GM20431 (cell line): ENCODE measurements around the gene USP22.

Experiments
- in situ Hi-C: fragments of 300-500 bp; cut with MseI, MboI; formaldehyde crosslinking; loops from one replicate; pipeline ENCODE4 v1.15.0; 2020; ENCODE audit warnings: low sequenced_read_pairs; ENCODE audit not compliant: unreplicated experiment

Gene USP22

GRCh38 chr17:21025451-21025850, 17.4 kb downstream of the USP22 start:
- in situ Hi-C loops, result no loop called here

GRCh38 chr17:21024024-21024423, 18.8 kb downstream of the USP22 start:
- in situ Hi-C loops, result no loop called here

- in situ Hi-C loops, result no loop called here
These were observed 21.5 kb downstream of the USP22 start for GRCh38 chr17:21021208-21021803.

DNA sequence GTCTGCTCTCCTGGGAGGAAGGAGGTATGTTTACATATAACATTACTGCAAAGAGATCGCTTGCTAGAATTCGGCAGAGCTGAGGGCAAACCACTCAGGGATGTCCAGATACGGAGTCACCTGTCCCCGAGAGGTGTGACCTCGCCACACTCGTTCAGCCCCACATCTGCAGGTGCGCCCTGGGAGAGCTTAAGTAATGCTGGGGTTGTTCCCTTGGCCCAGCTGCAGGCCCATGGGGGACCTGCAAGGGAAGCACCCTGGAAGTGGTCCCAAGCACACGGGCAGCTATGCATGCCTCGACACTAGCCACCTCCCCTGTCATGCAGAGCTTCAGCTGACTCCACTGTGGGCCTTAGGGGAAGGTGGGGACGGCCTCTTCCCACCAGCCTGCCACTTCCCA, 22.2 kb downstream of the USP22 start:
- in situ Hi-C loops, result no loop called here

DNA sequence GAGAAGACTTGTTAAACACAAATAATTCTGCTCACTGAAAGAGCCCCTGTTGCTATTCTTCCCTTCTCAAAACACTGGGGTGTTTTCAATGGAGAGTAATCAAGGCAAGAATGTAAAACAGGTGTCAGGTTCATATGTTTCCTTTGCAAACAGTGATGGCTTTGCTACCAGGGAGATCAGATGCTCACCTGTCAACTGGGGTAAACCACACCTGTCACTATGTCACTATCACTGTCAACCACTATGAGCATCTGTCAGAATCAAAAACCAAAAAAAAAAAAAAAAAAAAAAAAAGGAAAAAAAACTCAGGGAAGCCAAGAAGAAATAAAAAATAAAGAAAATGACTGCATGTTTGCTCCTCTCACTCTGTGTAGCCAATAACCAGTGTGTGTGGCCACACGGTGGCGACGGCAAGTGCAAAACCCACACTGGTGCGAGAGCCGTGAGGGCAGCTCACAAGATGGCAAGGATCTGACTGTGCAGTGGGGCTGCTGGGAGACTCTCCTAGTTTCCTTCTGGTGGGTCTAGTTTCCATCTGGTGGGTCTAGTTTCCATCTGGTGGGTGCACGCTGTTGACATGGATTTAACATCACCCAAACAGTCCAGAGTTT, 22.7 kb downstream of the USP22 start:
- in situ Hi-C loops, result no loop called here

- in situ Hi-C loops, result no loop called here
These were observed 23.9 kb downstream of the USP22 start for GRCh38 chr17:21018894-21019293.

- in situ Hi-C loops, result no loop called here
These were observed 24.9 kb downstream of the USP22 start for GRCh38 chr17:21017861-21018260.

DNA sequence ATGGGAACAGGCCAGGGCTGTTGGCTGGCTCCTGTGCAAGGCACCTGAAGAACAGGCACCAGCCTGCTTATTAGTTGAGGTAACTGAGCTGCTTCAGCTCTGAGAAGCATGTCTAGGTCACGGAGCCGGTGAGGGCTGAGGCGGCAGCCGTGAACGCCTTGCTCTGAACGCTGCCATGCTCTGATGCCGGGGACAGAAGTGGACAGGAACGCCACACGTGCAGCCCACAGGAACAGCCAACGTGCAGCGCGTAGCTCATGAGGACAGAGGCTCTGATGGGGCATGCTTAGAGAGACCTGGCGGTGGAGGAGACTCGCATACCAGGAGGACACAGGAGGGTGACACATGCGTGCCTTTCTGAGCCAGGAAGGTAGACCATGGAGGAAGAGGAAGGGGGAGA, 25.6 kb downstream of the USP22 start:
- in situ Hi-C loops, result no loop called here

- in situ Hi-C loops, result no loop called here
These were observed 26.0 kb downstream of the USP22 start for GRCh38 chr17:21016826-21017225.

DNA sequence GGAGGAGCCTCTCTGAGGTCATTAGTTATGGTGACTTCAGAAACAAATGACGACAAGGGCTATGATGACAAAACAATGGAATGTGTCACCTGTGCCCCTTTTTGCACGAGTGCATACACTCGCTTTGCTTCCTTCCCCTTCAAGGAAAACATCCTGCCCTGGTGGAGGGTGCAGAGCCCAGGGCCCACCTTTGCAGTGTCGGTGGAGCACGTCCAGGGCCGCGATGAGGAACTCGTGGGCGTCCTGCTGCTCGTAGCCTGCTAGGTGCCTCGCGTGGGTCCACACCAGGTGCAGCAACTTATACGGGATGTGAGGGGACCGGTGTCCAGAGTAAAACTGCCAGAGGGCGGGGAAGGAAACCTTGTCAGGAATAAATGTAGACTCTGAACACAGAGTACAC, 27.2 kb downstream of the USP22 start:
- in situ Hi-C loops, result no loop called here

DNA sequence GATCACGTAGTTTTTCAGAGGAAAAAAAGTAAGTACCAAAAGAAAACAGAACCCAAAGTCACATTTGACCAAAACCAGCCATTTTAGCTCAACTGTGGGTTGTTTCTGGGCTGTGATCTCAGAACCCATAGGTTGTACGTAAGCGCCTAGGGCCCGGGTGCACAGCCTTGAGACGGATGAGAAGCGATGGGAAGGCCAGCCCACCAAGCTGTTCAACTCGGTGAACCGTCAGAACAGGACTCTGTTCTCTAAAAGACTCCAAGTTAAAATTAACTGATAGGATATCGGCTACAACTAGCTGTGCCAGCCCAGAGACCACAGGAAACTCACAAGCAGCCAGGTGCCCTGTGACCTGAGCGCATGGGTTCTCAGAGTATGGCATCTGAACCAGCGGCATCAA, 28.3 kb downstream of the USP22 start:
- in situ Hi-C loops, result no loop called here

DNA sequence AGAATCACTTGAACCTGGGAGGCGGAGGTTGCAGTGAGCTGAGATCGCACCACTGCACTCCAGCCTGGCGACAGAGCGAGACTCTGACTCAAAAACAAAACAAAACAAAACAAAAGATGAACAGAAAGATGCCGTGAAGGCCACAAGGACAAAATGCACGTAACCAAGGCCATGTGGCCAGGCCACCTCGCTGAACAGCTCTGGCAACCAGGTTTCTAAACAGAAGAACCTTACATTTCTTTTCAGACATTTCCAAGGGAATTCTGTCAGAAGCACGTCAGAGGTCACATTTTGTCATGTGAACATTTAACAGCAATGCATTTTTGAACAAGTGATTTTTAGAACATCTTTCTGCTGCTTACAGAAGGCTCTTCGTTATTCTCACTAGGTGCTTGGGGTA, 28.8 kb downstream of the USP22 start:
- in situ Hi-C loops, result no loop called here

DNA sequence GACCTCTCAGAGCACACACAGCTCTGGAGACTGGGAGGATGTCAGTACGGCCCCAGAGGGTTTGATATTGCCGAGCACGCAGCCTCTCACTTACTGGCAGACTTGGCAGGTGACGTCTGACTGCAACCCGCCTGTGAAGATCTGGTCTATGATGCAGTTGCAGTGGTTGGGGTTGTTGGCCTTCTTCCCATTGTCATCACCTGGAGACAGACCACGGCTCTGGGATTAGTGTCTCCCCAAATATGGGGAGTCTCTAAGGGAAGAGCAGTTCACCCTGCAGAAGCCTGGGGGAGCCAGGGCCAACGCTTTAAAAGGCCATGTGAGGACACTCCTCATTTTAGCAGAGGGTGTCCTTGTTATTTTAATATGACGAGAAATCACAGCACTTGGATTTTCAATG, 30.1 kb downstream of the USP22 start:
- in situ Hi-C loops, result no loop called here

- in situ Hi-C loops, result no loop called here
These were observed 31.9 kb downstream of the USP22 start for GRCh38 chr17:21010705-21011596.

- in situ Hi-C loops, result no loop called here
These were observed 33.7 kb downstream of the USP22 start for GRCh38 chr17:21008992-21009671.

- in situ Hi-C loops, result no loop called here
These were observed 34.5 kb downstream of the USP22 start for GRCh38 chr17:21008160-21008915.

- in situ Hi-C loops, result no loop called here
These were observed 35.2 kb downstream of the USP22 start for GRCh38 chr17:21007646-21008045.

- in situ Hi-C loops, result no loop called here
These were observed 37.0 kb downstream of the USP22 start for GRCh38 chr17:21005803-21006202.

GRCh38 chr17:21005367-21005766, 37.4 kb downstream of the USP22 start:
- in situ Hi-C loops, result no loop called here
